ENCODE data around the gene BABAM1. TPM values are rescaled to one million over a fixed set of nuclear protein-coding genes. Genes with fewer than 3 reads are reported as not detected.

Gene BABAM1
- total and polyA plus RNA-seq, 9 of the 15 experiments (the other 6 are each of a cell fraction or from before 2014, with no cell fraction given), result 14.7 to 160 (median 113) TPM

- TF ChIP-seq ZBTB7A (IDR thresholded peaks at IDR 0.05; ENCODE audit: borderline replicate concordance, control insufficient read depth, low read depth, low read length) (peak; percentile 58; the same call in 1 of the 2 replicates), ARHGAP35 (IDR thresholded peaks at IDR 0.05; ENCODE audit: partially characterized antibody) (no peak), BCL6 (CRISPR knock-in tag; IDR thresholded peaks at IDR 0.05) (no peak), ZNF511 (CRISPR knock-in tag; IDR thresholded peaks at IDR 0.05) (no peak), YY1 (IDR thresholded peaks at IDR 0.05; ENCODE audit: borderline replicate concordance in 1 of 3, control insufficient read depth in 1 of 3, extremely low read depth in 1 of 3, insufficient read depth in 3 of 3, insufficient read length in 1 of 3, insufficient replicate concordance in 2 of 3, low read depth in 1 of 3, low read length in 2 of 3) (no peak), FOXJ2 (tag; IDR thresholded peaks at IDR 0.05) (no peak), SRSF1 (IDR thresholded peaks at IDR 0.05; ENCODE audit: low read depth, low read length) (no peak), ZKSCAN1 (IDR thresholded peaks at IDR 0.05; ENCODE audit: low read depth, low read length) (no peak), RBM25 (IDR thresholded peaks at IDR 0.05; ENCODE audit: low read depth, low read length, severe bottlenecking) (peak; percentile 80), CHD2 (IDR thresholded peaks at IDR 0.05; ENCODE audit: low read depth, low read length) (peak; percentile 67)
These were observed 22.2 kb downstream of the BABAM1 start (continued) for GRCh38 chr19:17289489-17289888.

Measured in K562 (cell line).